HepG2 (cell line): ENCODE results near the gene SDC4. TPM values are rescaled to one million over a fixed set of nuclear protein-coding genes. Genes with fewer than 3 reads are reported as not detected.

ENCODE experiments used
- ARID5B ChIP-seq: IDR thresholded peaks from 2 replicates; pipeline ENCODE4 v1.4.0; 2020; ENCODE audit warnings: mild to moderate bottlenecking, missing genetic modification reagents
- BRD4 ChIP-seq: sonication (generic); formaldehyde crosslinking; IDR thresholded peaks from 2 replicates; pipeline ENCODE4 v1.4.0; 2020; ENCODE audit warnings: missing genetic modification reagents
- CREM ChIP-seq, 2 experiments: sonication (generic) in 1 of 2; formaldehyde crosslinking in 1 of 2; IDR thresholded peaks; 2 replicates each; pipeline versions ENCODE4 v1.4.0 to v1.6.1; 2016 to 2020; ENCODE audit warnings: antibody characterized with exemption in 1 of 2, mild to moderate bottlenecking in 1 of 2, missing genetic modification reagents in 1 of 2
- HOXA7 ChIP-seq: sonication (generic); formaldehyde crosslinking; IDR thresholded peaks from 2 replicates; pipeline ENCODE4 v1.8.1; 2022; ENCODE audit warnings: mild to moderate bottlenecking, missing genetic modification reagents, moderate library complexity
- SRSF9 ChIP-seq: fragments of 200-400 bp; formaldehyde crosslinking; IDR thresholded peaks from 2 replicates; pipeline ENCODE4 v1.6.1; 2018; ENCODE audit warnings: borderline replicate concordance, mild to moderate bottlenecking, low read depth, low read length; ENCODE audit not compliant: insufficient read depth, poor library complexity, severe bottlenecking
- TAF15 ChIP-seq: fragments of 200-400 bp; formaldehyde crosslinking; IDR thresholded peaks from one replicate; pipeline ENCODE4 v1.6.1; 2018; ENCODE audit warnings: mild to moderate bottlenecking, low read depth, low read length; ENCODE audit not compliant: poor library complexity, severe bottlenecking
- THAP9 ChIP-seq: sonication (generic); formaldehyde crosslinking; IDR thresholded peaks from 2 replicates; pipeline ENCODE4; 2020; ENCODE audit warnings: missing genetic modification reagents, mild to moderate bottlenecking, borderline replicate concordance
- XBP1 ChIP-seq: sonication (generic); formaldehyde crosslinking; IDR thresholded peaks from 2 replicates; pipeline ENCODE4 v1.5.0; 2020; ENCODE audit warnings: missing genetic modification reagents
- ZNF331 ChIP-seq: sonication (generic); formaldehyde crosslinking; IDR thresholded peaks from 2 replicates; pipeline ENCODE4 v1.4.0; 2020; ENCODE audit warnings: missing genetic modification reagents
- ZNF484 ChIP-seq: sonication (generic); formaldehyde crosslinking; IDR thresholded peaks from 2 replicates; pipeline ENCODE4 v1.5.1; 2020; ENCODE audit warnings: mild to moderate bottlenecking, low read depth, missing genetic modification reagents, borderline replicate concordance
- ZNF670 ChIP-seq: sonication (generic); formaldehyde crosslinking; IDR thresholded peaks from 2 replicates; pipeline ENCODE4 v1.8.0; 2022; ENCODE audit warnings: mild to moderate bottlenecking, missing genetic modification reagents, borderline replicate concordance
- ZNF788 ChIP-seq: sonication (generic); formaldehyde crosslinking; IDR thresholded peaks from 2 replicates; pipeline ENCODE4 v1.5.0; 2020; ENCODE audit warnings: mild to moderate bottlenecking, missing genetic modification reagents, borderline replicate concordance
- polyA plus RNA-seq, 8 experiments: library from polyadenylated mRNA; depleted of rRNA in 3 of 8; stranded (reverse) in 7 of 8; unstranded in 1 of 8; fragments of >200 nt; fragmentation: Illumina TruSeq in 4 of 8; extraction: Trizol in 4 of 8; gene quantifications; 2 replicates each; pipeline versions ENCODE4 v1.2.1 to v1.2.3, GENCODE V29; 2011 to 2016; ENCODE audit warnings: low read depth in 4 of 8, missing spikeins in 1 of 8, mixed read lengths in 1 of 8; ENCODE audit not compliant: insufficient read depth in 1 of 8
- total RNA-seq, 5 experiments: library from RNA; depleted of rRNA; stranded (reverse); fragments of >200 nt; fragmentation: Illumina TruSeq; extraction: Trizol; gene quantifications; 2 replicates each; pipeline ENCODE4 v1.2.3, GENCODE V29; 2016; ENCODE audit warnings: low read depth in 1 of 5
- TF ChIP-seq, protein P1 (sequence below): sonication (generic); formaldehyde crosslinking; IDR thresholded peaks from 2 replicates; pipeline ENCODE4 v1.4.0; 2020; ENCODE audit warnings: mild to moderate bottlenecking, missing genetic modification reagents

The SDC4 gene
- total and polyA plus RNA-seq, 2 of the 13 experiments (the other 11 are each of a cell fraction or from before 2014, with no cell fraction given) = 49.0 to 65.1 TPM

- TF ChIP-seq XBP1 (CRISPR knock-in tag) (no peak), ARID5B (CRISPR knock-in tag) (peak; percentile 65; the same call in 1 of the 2 replicates), ZNF331 (CRISPR knock-in tag) (no peak), SRSF9 (no peak), ZNF788 (CRISPR knock-in tag) (peak; percentile 52; the same call in 1 of the 2 replicates), BRD4 (CRISPR knock-in tag) (no peak), HOXA7 (CRISPR knock-in tag) (no peak), CREM (IDR thresholded peaks at IDR 0.05) (no peak), CREM (CRISPR knock-in tag; IDR thresholded peaks at IDR 0.05) (no peak), THAP9 (CRISPR knock-in tag) (peak; percentile 36; the same call in 1 of the 2 replicates), ZNF484 (no peak), ZNF670 (CRISPR knock-in tag) (no peak), TAF15 (no peak)
- TF ChIP-seq, protein P1, sequence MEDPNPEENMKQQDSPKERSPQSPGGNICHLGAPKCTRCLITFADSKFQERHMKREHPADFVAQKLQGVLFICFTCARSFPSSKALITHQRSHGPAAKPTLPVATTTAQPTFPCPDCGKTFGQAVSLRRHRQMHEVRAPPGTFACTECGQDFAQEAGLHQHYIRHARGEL = no peak
These were observed 10.3 kb upstream of the SDC4 start (continued) for GRCh38 chr20:45358282-45359068.
